HEK293 (cell line): ENCODE measurements around the gene MED16.

Experiments used
- CTCF ChIA-PET: fragments of 350-600 bp; formaldehyde crosslinking; extraction: SDS; loops from one replicate; lab custom pipeline; 2021; ENCODE audit warnings: antibody characterized with exemption; lab: Yijun Ruan, JAX
- POLR2A ChIA-PET: fragments of 300-600 bp; formaldehyde crosslinking; extraction: SDS; loops from one replicate; lab custom pipeline; 2020; ENCODE audit warnings: antibody characterized with exemption, inconsistent platforms; lab: Yijun Ruan, JAX
- H3K27ac ChIP-seq: fragments of 200-500 bp; sonication (Bioruptor generic); 2 replicates; pipeline ENCODE4 v1.5.1; 2014; ENCODE audit warnings: low read depth, low read length, control low read depth, inconsistent platforms; ENCODE audit errors: extremely low read depth
- H3K36me3 ChIP-seq, 2 experiments: fragments of 200-500 bp in 1 of 2; sonication (Bioruptor generic) in 1 of 2; 1 replicate in 1 of 2; 2 replicates in 1 of 2; pipeline ENCODE4 v1.5.1; 2014 to 2017; ENCODE audit warnings: inconsistent platforms in 2 of 2, low read length in 2 of 2; ENCODE audit not compliant: control insufficient read depth in 2 of 2, insufficient read depth in 1 of 2
- H3K4me1 ChIP-seq: fragments of 200-500 bp; sonication (Bioruptor generic); 2 replicates; pipeline ENCODE4 v1.5.1; 2014; ENCODE audit warnings: mild to moderate bottlenecking, low read length, inconsistent platforms; ENCODE audit not compliant: control insufficient read depth, insufficient read depth
- H3K4me3 ChIP-seq: 2 replicates; pipeline ENCODE4 v1.5.1; 2011; ENCODE audit warnings: low read depth, mild to moderate bottlenecking, control low read depth, low read length, moderate library complexity
- H3K9me3 ChIP-seq: fragments of 200-500 bp; sonication (Bioruptor generic); 2 replicates; pipeline ENCODE4 v1.5.1; 2014; ENCODE audit warnings: low read depth, low read length, inconsistent platforms; ENCODE audit not compliant: control insufficient read depth, insufficient read depth
- GFI1B ChIP-seq: fragments of 450-650 bp; formaldehyde crosslinking; IDR thresholded peaks from 2 replicates; pipeline ENCODE4 v1.5.1; 2016; ENCODE audit warnings: missing biosample characterization, missing genetic modification characterization
- GLI4 ChIP-seq: fragments of 450-650 bp; formaldehyde crosslinking; IDR thresholded peaks from 2 replicates; pipeline ENCODE4 v1.5.1; 2016; ENCODE audit warnings: missing biosample characterization, missing genetic modification characterization
- KLF10 ChIP-seq: fragments of 450-650 bp; IDR thresholded peaks from 2 replicates; pipeline ENCODE4 v1.5.1; 2018; ENCODE audit warnings: missing biosample characterization, mild to moderate bottlenecking, missing genetic modification characterization
- KLF7 ChIP-seq: fragments of 450-650 bp; formaldehyde crosslinking; IDR thresholded peaks from 2 replicates; pipeline ENCODE4 v1.5.1; 2016; ENCODE audit warnings: missing biosample characterization, missing genetic modification characterization, borderline replicate concordance
- KLF8 ChIP-seq: fragments of 450-650 bp; formaldehyde crosslinking; IDR thresholded peaks from 2 replicates; pipeline ENCODE4 v1.5.1; 2016; ENCODE audit warnings: missing biosample characterization, missing genetic modification characterization
- KLF9 ChIP-seq: fragments of 450-650 bp; formaldehyde crosslinking; IDR thresholded peaks from 2 replicates; pipeline ENCODE4 v1.5.1; 2016; ENCODE audit warnings: missing biosample characterization, missing genetic modification characterization, low read depth
- SP7 ChIP-seq: fragments of 450-650 bp; formaldehyde crosslinking; IDR thresholded peaks from 2 replicates; pipeline ENCODE4 v1.5.1; 2016; ENCODE audit warnings: missing biosample characterization, missing genetic modification characterization
- WT1 ChIP-seq: fragments of 450-650 bp; formaldehyde crosslinking; IDR thresholded peaks from 2 replicates; pipeline ENCODE4 v1.5.1; 2016; ENCODE audit warnings: missing biosample characterization, missing genetic modification characterization
- YY2 ChIP-seq: fragments of 450-650 bp; formaldehyde crosslinking; IDR thresholded peaks from 2 replicates; pipeline ENCODE4 v1.5.1; 2016; ENCODE audit warnings: missing biosample characterization, missing genetic modification characterization
- ZBTB21 ChIP-seq: fragments of 450-650 bp; formaldehyde crosslinking; IDR thresholded peaks from 2 replicates; pipeline ENCODE4 v1.5.1; 2017; ENCODE audit warnings: missing biosample characterization, missing genetic modification characterization
- ZBTB44 ChIP-seq: fragments of 450-650 bp; IDR thresholded peaks from 2 replicates; pipeline ENCODE4 v1.5.1; 2018; ENCODE audit warnings: missing biosample characterization, mild to moderate bottlenecking, missing genetic modification characterization
- ZIC2 ChIP-seq: fragments of 450-650 bp; formaldehyde crosslinking; IDR thresholded peaks from 2 replicates; pipeline ENCODE4 v1.5.1; 2016; ENCODE audit warnings: missing biosample characterization, missing genetic modification characterization
- ZNF157 ChIP-seq: fragments of 450-650 bp; formaldehyde crosslinking; IDR thresholded peaks from 2 replicates; pipeline ENCODE4 v1.5.1; 2016; ENCODE audit warnings: missing biosample characterization, missing genetic modification characterization
- ZNF211 ChIP-seq: fragments of 450-650 bp; formaldehyde crosslinking; IDR thresholded peaks from 2 replicates; pipeline ENCODE4 v1.5.1; 2016; ENCODE audit warnings: low read depth, missing biosample characterization, missing genetic modification characterization
- ZNF292 ChIP-seq: fragments of 450-650 bp; formaldehyde crosslinking; IDR thresholded peaks from 2 replicates; pipeline ENCODE4 v1.5.1; 2016; ENCODE audit warnings: low read depth, missing biosample characterization, missing genetic modification characterization, borderline replicate concordance
- ZNF311 ChIP-seq: fragments of 450-650 bp; formaldehyde crosslinking; IDR thresholded peaks from 2 replicates; pipeline ENCODE4 v1.5.1; 2017; ENCODE audit warnings: missing biosample characterization, missing genetic modification characterization, borderline replicate concordance
- ZNF324 ChIP-seq: fragments of 450-650 bp; formaldehyde crosslinking; IDR thresholded peaks from 2 replicates; pipeline ENCODE4 v1.5.1; 2016; ENCODE audit warnings: missing biosample characterization, missing genetic modification characterization
- ZNF354C ChIP-seq: fragments of 450-650 bp; formaldehyde crosslinking; IDR thresholded peaks from 2 replicates; pipeline ENCODE4 v1.5.1; 2016; ENCODE audit warnings: missing biosample characterization, missing genetic modification characterization, low read depth, borderline replicate concordance
- ZNF366 ChIP-seq: fragments of 450-650 bp; formaldehyde crosslinking; conservative IDR thresholded peaks from 2 replicates; pipeline ENCODE4 v1.5.1; 2016; ENCODE audit warnings: missing biosample characterization, missing genetic modification characterization
- ZNF37A ChIP-seq: fragments of 450-650 bp; IDR thresholded peaks from 2 replicates; pipeline ENCODE4 v1.5.1; 2018; ENCODE audit warnings: missing biosample characterization, missing genetic modification characterization
- ZNF501 ChIP-seq: fragments of 450-650 bp; formaldehyde crosslinking; IDR thresholded peaks from 2 replicates; pipeline ENCODE4 v1.5.1; 2016; ENCODE audit warnings: missing biosample characterization, missing genetic modification characterization
- ZNF518A ChIP-seq: fragments of 450-650 bp; formaldehyde crosslinking; conservative IDR thresholded peaks from 2 replicates; pipeline ENCODE4 v1.5.1; 2016; ENCODE audit warnings: low read depth, missing biosample characterization, missing genetic modification characterization
- ZNF555 ChIP-seq: fragments of 450-650 bp; formaldehyde crosslinking; conservative IDR thresholded peaks from 2 replicates; pipeline ENCODE4 v1.5.1; 2017; ENCODE audit warnings: missing biosample characterization, mild to moderate bottlenecking, missing genetic modification characterization, inconsistent platforms
- ZNF610 ChIP-seq: fragments of 450-650 bp; formaldehyde crosslinking; IDR thresholded peaks from 2 replicates; pipeline ENCODE4 v1.5.1; 2016; ENCODE audit warnings: missing biosample characterization, missing genetic modification characterization, borderline replicate concordance
- ZNF664 ChIP-seq: fragments of 450-650 bp; formaldehyde crosslinking; IDR thresholded peaks from 2 replicates; pipeline ENCODE4 v1.5.1; 2016; ENCODE audit warnings: missing biosample characterization, missing genetic modification characterization
- ZSCAN23 ChIP-seq: fragments of 450-650 bp; formaldehyde crosslinking; IDR thresholded peaks from 2 replicates; pipeline ENCODE4 v1.5.1; 2016; ENCODE audit warnings: missing biosample characterization, missing genetic modification characterization
- TF ChIP-seq, protein P1 (sequence below): fragments of 450-650 bp; formaldehyde crosslinking; IDR thresholded peaks from 2 replicates; pipeline ENCODE4 v1.5.1; 2016; ENCODE audit warnings: missing biosample characterization, missing genetic modification characterization
- TF ChIP-seq, protein P2 (sequence below): fragments of 450-650 bp; formaldehyde crosslinking; IDR thresholded peaks from 2 replicates; pipeline ENCODE4 v1.5.1; 2017; ENCODE audit warnings: missing biosample characterization, mild to moderate bottlenecking, missing genetic modification characterization, moderate library complexity

The MED16 gene

GRCh38 chr19:892894-893689 lies at the start of gene MED16, which contains the start of gene RNU6-9 (continued):
- TF ChIP-seq ZNF555 (no peak), ZNF324 (tag by site-specific recombination) (no peak), ZNF518A (tag by site-specific recombination) (0 out of 2 replicates have a peak, but pooled peaks have one; percentile 13), ZBTB21 (tag by site-specific recombination) (peak; percentile 31; the same call in 1 of the 2 replicates), ZIC2 (no peak), ZNF610 (tag by site-specific recombination) (no peak), SP7 (tag by site-specific recombination) (peak; percentile 72), ZNF292 (no peak), KLF9 (tag by site-specific recombination) (peak; percentile 77)

- ChIA-PET POLR2A (interaction anchor here (0.5 kb wide), 1 partner anchor 24 kb away, joined by 3 read pairs; no protein-coding TSS in a partner anchor), CTCF (interaction anchor here (0.6 kb wide), 1 partner anchor 20 kb away, joined by 4 read pairs; no protein-coding TSS in a partner anchor)
- H3K4me1 ChIP-seq, result no peaks in the 10 kb centered on the region
- no peak overlapping the region for H3K4me3 ChIP-seq
- no peaks in the 10 kb centered on the region for H3K9me3 ChIP-seq
- TF ChIP-seq YY2 (tag by site-specific recombination) (no peak), ZNF354C (tag by site-specific recombination) (no peak), ZBTB44 (tag by site-specific recombination) (no peak), ZNF157 (no peak), KLF8 (tag by site-specific recombination) (no peak), ZNF501 (tag by site-specific recombination) (no peak), KLF10 (no peak), ZNF211 (tag by site-specific recombination) (no peak), ZNF311 (no peak), ZNF366 (tag by site-specific recombination) (no peak), ZSCAN23 (tag by site-specific recombination) (no peak), ZNF664 (no peak), KLF7 (tag by site-specific recombination) (no peak), GFI1B (tag by site-specific recombination) (no peak), ZNF37A (no peak), GLI4 (no peak), WT1 (tag by site-specific recombination) (no peak)
- TF ChIP-seq, protein P1, sequence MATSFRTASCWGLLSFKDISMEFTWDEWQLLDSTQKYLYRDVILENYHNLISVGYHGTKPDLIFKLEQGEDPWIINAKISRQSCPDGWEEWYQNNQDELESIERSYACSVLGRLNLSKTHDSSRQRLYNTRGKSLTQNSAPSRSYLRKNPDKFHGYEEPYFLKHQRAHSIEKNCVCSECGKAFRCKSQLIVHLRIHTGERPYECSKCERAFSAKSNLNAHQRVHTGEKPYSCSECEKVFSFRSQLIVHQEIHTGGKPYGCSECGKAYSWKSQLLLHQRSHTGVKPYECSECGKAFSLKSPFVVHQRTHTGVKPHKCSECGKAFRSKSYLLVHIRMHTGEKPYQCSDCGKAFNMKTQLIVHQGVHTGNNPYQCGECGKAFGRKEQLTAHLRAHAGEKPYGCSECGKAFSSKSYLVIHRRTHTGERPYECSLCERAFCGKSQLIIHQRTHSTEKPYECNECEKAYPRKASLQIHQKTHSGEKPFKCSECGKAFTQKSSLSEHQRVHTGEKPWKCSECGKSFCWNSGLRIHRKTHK (tag by site-specific recombination), result no peak
- TF ChIP-seq, protein P2, sequence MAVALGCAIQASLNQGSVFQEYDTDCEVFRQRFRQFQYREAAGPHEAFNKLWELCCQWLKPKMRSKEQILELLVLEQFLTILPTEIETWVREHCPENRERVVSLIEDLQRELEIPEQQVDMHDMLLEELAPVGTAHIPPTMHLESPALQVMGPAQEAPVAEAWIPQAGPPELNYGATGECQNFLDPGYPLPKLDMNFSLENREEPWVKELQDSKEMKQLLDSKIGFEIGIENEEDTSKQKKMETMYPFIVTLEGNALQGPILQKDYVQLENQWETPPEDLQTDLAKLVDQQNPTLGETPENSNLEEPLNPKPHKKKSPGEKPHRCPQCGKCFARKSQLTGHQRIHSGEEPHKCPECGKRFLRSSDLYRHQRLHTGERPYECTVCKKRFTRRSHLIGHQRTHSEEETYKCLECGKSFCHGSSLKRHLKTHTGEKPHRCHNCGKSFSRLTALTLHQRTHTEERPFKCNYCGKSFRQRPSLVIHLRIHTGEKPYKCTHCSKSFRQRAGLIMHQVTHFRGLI (tag by site-specific recombination), result no peak
- peaks cover 0 to 35% of the 10 kb centered on the region in 2 experiments; a peak in 1 of 3 replicates for H3K36me3 ChIP-seq
- no peak overlapping the region for H3K27ac ChIP-seq
Measured at GRCh38 chr19:942133-942645, 49.2 kb upstream of the MED16 start.
